Neural cell (in vitro differentiated cells): ENCODE data around the gene PLCL2.

Experiments used
- CTCF ChIP-seq: fragments of 450-650 bp; IDR thresholded peaks from 2 replicates; pipeline ENCODE4 v1.5.1; 2014; ENCODE audit warnings: antibody characterized with exemption, mild to moderate bottlenecking, moderate library complexity; ENCODE audit not compliant: poor library complexity, severe bottlenecking
- EP300 ChIP-seq: fragments of 450-650 bp; conservative IDR thresholded peaks from 2 replicates; pipeline ENCODE4 v1.6.1; 2014; ENCODE audit warnings: antibody characterized with exemption, mild to moderate bottlenecking, moderate library complexity; ENCODE audit not compliant: poor library complexity, severe bottlenecking
- EZH2 ChIP-seq: fragments of 200-600, 300-800 bp; shearing (Covaris generic), sonication (generic); IDR thresholded peaks from 2 replicates; pipeline ENCODE4 v1.6.1; 2014; ENCODE audit warnings: antibody characterized with exemption, low read length, borderline replicate concordance, mild to moderate bottlenecking; ENCODE audit not compliant: insufficient read depth, poor library complexity, severe bottlenecking
- POLR2AphosphoS5 ChIP-seq: IDR thresholded peaks from 2 replicates; pipeline ENCODE4 v1.6.1; 2012
- RAD21 ChIP-seq: fragments of 450-650 bp; conservative IDR thresholded peaks from 2 replicates; pipeline ENCODE4 v1.6.1; 2014; ENCODE audit warnings: antibody characterized with exemption, mild to moderate bottlenecking, moderate library complexity
- REST ChIP-seq: IDR thresholded peaks from 2 replicates; pipeline ENCODE4 v1.6.1; 2012; ENCODE audit warnings: borderline replicate concordance
- SMC3 ChIP-seq: fragments of 450-650 bp; conservative IDR thresholded peaks from 2 replicates; pipeline ENCODE4 v1.6.1; 2014; ENCODE audit warnings: antibody characterized with exemption, mild to moderate bottlenecking, moderate library complexity; ENCODE audit not compliant: poor library complexity
- TAF1 ChIP-seq: IDR thresholded peaks from 2 replicates; pipeline ENCODE4 v1.6.1; 2012; ENCODE audit warnings: low read depth

- TF ChIP-seq CTCF, result no peak
- TF ChIP-seq POLR2AphosphoS5, result no peak
- no peak for TF ChIP-seq EP300
- TF ChIP-seq EZH2, result no peak
- no peak for TF ChIP-seq REST
- TF ChIP-seq TAF1, result no peak
- no peak for TF ChIP-seq RAD21
- TF ChIP-seq SMC3, result no peak
Measured at GRCh38 chr3:16881896-16882630, 2.7 kb upstream of the PLCL2 start.
